HEK293 (cell line): ENCODE results near the gene HBEGF.

Source experiments
- EGR2 ChIP-seq: fragments of 450-650 bp; formaldehyde crosslinking; IDR thresholded peaks from 2 replicates; pipeline ENCODE4 v1.5.1; 2016; ENCODE audit warnings: low read depth, missing biosample characterization, missing genetic modification characterization
- ELK4 ChIP-seq: IDR thresholded peaks from 2 replicates; pipeline ENCODE4 v1.6.1; 2011; ENCODE audit warnings: mild to moderate bottlenecking, low read depth, low read length, borderline replicate concordance
- GFI1B ChIP-seq: fragments of 450-650 bp; formaldehyde crosslinking; IDR thresholded peaks from 2 replicates; pipeline ENCODE4 v1.5.1; 2016; ENCODE audit warnings: missing biosample characterization, missing genetic modification characterization
- GLIS2 ChIP-seq: fragments of 450-650 bp; formaldehyde crosslinking; IDR thresholded peaks from 2 replicates; pipeline ENCODE4 v1.5.1; 2016; ENCODE audit warnings: missing biosample characterization, missing genetic modification characterization
- RBAK ChIP-seq: fragments of 450-650 bp; formaldehyde crosslinking; IDR thresholded peaks from 2 replicates; pipeline ENCODE4 v1.5.1; 2016; ENCODE audit warnings: missing biosample characterization, missing genetic modification characterization
- ZEB2 ChIP-seq: fragments of 450-650 bp; formaldehyde crosslinking; IDR thresholded peaks from 2 replicates; pipeline ENCODE4 v1.5.1; 2016; ENCODE audit warnings: missing biosample characterization, missing genetic modification characterization
- ZFP41 ChIP-seq: fragments of 450-650 bp; formaldehyde crosslinking; IDR thresholded peaks from 2 replicates; pipeline ENCODE4 v1.5.1; 2016; ENCODE audit warnings: missing biosample characterization, missing genetic modification characterization, borderline replicate concordance
- ZNF175 ChIP-seq: fragments of 450-650 bp; formaldehyde crosslinking; IDR thresholded peaks from 2 replicates; pipeline ENCODE4 v1.5.1; 2016; ENCODE audit warnings: missing biosample characterization, missing genetic modification characterization
- ZNF211 ChIP-seq: fragments of 450-650 bp; formaldehyde crosslinking; IDR thresholded peaks from 2 replicates; pipeline ENCODE4 v1.5.1; 2016; ENCODE audit warnings: low read depth, missing biosample characterization, missing genetic modification characterization
- ZNF280D ChIP-seq: fragments of 450-650 bp; formaldehyde crosslinking; IDR thresholded peaks from 2 replicates; pipeline ENCODE4 v1.5.1; 2016; ENCODE audit warnings: missing biosample characterization, missing genetic modification characterization
- ZNF335 ChIP-seq: fragments of 450-650 bp; formaldehyde crosslinking; conservative IDR thresholded peaks from 2 replicates; pipeline ENCODE4 v1.5.1; 2016; ENCODE audit warnings: missing biosample characterization, missing genetic modification characterization
- ZNF394 ChIP-seq: fragments of 450-650 bp; formaldehyde crosslinking; IDR thresholded peaks from 2 replicates; pipeline ENCODE4 v1.5.1; 2016; ENCODE audit warnings: missing biosample characterization, missing genetic modification characterization, mild to moderate bottlenecking, moderate library complexity, borderline replicate concordance
- ZNF473 ChIP-seq: fragments of 450-650 bp; formaldehyde crosslinking; IDR thresholded peaks from 2 replicates; pipeline ENCODE4 v1.5.1; 2017; ENCODE audit warnings: missing biosample characterization, missing genetic modification characterization
- ZNF600 ChIP-seq: fragments of 450-650 bp; formaldehyde crosslinking; IDR thresholded peaks from 2 replicates; pipeline ENCODE4 v1.5.1; 2016; ENCODE audit warnings: missing biosample characterization, missing genetic modification characterization
- ZNF654 ChIP-seq: fragments of 450-650 bp; formaldehyde crosslinking; IDR thresholded peaks from 2 replicates; pipeline ENCODE4 v1.5.1; 2016; ENCODE audit warnings: low read depth, missing biosample characterization, missing genetic modification characterization
- TF ChIP-seq, protein P1 (sequence below): fragments of 450-650 bp; formaldehyde crosslinking; IDR thresholded peaks from 2 replicates; pipeline ENCODE4 v1.5.1; 2016; ENCODE audit warnings: missing biosample characterization, missing genetic modification characterization
- TF ChIP-seq, protein P2 (sequence below): fragments of 450-650 bp; formaldehyde crosslinking; IDR thresholded peaks from 2 replicates; pipeline ENCODE4; 2016; ENCODE audit warnings: missing biosample characterization, missing genetic modification characterization
- TF ChIP-seq, protein P3 (sequence below): fragments of 450-650 bp; IDR thresholded peaks from 2 replicates; pipeline ENCODE4 v1.5.1; 2018; ENCODE audit warnings: missing biosample characterization, mild to moderate bottlenecking, missing genetic modification characterization
- TF ChIP-seq, protein P4 (sequence below): fragments of 450-650 bp; formaldehyde crosslinking; conservative IDR thresholded peaks from 2 replicates; pipeline ENCODE4 v1.5.1; 2016; ENCODE audit warnings: low read depth, missing biosample characterization, missing genetic modification characterization
- TF ChIP-seq, protein P5 (sequence below): fragments of 450-650 bp; formaldehyde crosslinking; conservative IDR thresholded peaks from 2 replicates; pipeline ENCODE4 v1.5.1; 2016; ENCODE audit warnings: low read depth, missing biosample characterization, missing genetic modification characterization

HBEGF gene

GRCh38 chr5:140345919-140346347 lies 470 bp downstream of the HBEGF start (continued):
- TF ChIP-seq, protein P1, sequence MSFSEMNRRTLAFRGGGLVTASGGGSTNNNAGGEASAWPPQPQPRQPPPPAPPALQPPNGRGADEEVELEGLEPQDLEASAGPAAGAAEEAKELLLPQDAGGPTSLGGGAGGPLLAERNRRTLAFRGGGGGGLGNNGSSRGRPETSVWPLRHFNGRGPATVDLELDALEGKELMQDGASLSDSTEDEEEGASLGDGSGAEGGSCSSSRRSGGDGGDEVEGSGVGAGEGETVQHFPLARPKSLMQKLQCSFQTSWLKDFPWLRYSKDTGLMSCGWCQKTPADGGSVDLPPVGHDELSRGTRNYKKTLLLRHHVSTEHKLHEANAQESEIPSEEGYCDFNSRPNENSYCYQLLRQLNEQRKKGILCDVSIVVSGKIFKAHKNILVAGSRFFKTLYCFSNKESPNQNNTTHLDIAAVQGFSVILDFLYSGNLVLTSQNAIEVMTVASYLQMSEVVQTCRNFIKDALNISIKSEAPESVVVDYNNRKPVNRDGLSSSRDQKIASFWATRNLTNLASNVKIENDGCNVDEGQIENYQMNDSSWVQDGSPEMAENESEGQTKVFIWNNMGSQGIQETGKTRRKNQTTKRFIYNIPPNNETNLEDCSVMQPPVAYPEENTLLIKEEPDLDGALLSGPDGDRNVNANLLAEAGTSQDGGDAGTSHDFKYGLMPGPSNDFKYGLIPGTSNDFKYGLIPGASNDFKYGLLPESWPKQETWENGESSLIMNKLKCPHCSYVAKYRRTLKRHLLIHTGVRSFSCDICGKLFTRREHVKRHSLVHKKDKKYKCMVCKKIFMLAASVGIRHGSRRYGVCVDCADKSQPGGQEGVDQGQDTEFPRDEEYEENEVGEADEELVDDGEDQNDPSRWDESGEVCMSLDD (tag by site-specific recombination) = no peak
- TF ChIP-seq ZNF394 = no peak
- TF ChIP-seq, protein P2, sequence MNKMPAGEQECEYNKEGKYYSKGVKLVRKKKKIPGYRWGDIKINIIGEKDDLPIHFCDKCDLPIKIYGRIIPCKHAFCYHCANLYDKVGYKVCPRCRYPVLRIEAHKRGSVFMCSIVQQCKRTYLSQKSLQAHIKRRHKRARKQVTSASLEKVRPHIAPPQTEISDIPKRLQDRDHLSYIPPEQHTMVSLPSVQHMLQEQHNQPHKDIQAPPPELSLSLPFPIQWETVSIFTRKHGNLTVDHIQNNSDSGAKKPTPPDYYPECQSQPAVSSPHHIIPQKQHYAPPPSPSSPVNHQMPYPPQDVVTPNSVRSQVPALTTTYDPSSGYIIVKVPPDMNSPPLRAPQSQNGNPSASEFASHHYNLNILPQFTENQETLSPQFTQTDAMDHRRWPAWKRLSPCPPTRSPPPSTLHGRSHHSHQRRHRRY (tag by site-specific recombination) = no peak
- peak; percentile 62; the same call in 1 of the 2 replicates for TF ChIP-seq ZNF600
- no peak for TF ChIP-seq GFI1B (tag by site-specific recombination)
- no peak for TF ChIP-seq ZNF280D (tag by site-specific recombination)
- TF ChIP-seq ZNF473 (tag by site-specific recombination) = no peak
- TF ChIP-seq, protein P3, sequence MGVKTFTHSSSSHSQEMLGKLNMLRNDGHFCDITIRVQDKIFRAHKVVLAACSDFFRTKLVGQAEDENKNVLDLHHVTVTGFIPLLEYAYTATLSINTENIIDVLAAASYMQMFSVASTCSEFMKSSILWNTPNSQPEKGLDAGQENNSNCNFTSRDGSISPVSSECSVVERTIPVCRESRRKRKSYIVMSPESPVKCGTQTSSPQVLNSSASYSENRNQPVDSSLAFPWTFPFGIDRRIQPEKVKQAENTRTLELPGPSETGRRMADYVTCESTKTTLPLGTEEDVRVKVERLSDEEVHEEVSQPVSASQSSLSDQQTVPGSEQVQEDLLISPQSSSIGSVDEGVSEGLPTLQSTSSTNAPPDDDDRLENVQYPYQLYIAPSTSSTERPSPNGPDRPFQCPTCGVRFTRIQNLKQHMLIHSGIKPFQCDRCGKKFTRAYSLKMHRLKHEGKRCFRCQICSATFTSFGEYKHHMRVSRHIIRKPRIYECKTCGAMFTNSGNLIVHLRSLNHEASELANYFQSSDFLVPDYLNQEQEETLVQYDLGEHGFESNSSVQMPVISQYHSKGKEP (tag by site-specific recombination) = no peak
- peak; percentile 5 for TF ChIP-seq ZNF654 (tag by site-specific recombination)
- TF ChIP-seq RBAK = no peak
- TF ChIP-seq ZNF335 (tag by site-specific recombination) = peak; percentile 22; the same call in 1 of the 2 replicates
- no peak for TF ChIP-seq ZFP41 (tag by site-specific recombination)
- peak; percentile 77 for TF ChIP-seq EGR2 (tag by site-specific recombination)
- TF ChIP-seq, protein P4, sequence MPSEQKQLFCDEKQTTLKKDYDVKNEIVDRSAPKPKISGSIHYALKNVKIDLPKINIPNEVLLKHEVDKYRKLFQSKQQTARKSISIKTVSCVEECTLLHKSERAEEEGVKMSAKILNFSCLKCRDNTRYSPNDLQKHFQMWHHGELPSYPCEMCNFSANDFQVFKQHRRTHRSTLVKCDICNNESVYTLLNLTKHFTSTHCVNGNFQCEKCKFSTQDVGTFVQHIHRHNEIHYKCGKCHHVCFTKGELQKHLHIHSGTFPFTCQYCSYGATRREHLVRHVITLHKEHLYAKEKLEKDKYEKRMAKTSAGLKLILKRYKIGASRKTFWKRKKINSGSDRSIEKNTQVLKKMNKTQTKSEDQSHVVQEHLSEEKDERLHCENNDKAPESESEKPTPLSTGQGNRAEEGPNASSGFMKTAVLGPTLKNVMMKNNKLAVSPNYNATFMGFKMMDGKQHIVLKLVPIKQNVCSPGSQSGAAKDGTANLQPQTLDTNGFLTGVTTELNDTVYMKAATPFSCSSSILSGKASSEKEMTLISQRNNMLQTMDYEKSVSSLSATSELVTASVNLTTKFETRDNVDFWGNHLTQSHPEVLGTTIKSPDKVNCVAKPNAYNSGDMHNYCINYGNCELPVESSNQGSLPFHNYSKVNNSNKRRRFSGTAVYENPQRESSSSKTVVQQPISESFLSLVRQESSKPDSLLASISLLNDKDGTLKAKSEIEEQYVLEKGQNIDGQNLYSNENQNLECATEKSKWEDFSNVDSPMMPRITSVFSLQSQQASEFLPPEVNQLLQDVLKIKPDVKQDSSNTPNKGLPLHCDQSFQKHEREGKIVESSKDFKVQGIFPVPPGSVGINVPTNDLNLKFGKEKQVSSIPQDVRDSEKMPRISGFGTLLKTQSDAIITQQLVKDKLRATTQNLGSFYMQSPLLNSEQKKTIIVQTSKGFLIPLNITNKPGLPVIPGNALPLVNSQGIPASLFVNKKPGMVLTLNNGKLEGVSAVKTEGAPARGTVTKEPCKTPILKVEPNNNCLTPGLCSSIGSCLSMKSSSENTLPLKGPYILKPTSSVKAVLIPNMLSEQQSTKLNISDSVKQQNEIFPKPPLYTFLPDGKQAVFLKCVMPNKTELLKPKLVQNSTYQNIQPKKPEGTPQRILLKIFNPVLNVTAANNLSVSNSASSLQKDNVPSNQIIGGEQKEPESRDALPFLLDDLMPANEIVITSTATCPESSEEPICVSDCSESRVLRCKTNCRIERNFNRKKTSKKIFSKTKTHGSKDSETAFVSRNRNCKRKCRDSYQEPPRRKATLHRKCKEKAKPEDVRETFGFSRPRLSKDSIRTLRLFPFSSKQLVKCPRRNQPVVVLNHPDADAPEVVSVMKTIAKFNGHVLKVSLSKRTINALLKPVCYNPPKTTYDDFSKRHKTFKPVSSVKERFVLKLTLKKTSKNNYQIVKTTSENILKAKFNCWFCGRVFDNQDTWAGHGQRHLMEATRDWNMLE (tag by site-specific recombination) = no peak
- TF ChIP-seq GLIS2 (tag by site-specific recombination) = peak; percentile 80
- no peak for TF ChIP-seq ELK4
- TF ChIP-seq, protein P5, sequence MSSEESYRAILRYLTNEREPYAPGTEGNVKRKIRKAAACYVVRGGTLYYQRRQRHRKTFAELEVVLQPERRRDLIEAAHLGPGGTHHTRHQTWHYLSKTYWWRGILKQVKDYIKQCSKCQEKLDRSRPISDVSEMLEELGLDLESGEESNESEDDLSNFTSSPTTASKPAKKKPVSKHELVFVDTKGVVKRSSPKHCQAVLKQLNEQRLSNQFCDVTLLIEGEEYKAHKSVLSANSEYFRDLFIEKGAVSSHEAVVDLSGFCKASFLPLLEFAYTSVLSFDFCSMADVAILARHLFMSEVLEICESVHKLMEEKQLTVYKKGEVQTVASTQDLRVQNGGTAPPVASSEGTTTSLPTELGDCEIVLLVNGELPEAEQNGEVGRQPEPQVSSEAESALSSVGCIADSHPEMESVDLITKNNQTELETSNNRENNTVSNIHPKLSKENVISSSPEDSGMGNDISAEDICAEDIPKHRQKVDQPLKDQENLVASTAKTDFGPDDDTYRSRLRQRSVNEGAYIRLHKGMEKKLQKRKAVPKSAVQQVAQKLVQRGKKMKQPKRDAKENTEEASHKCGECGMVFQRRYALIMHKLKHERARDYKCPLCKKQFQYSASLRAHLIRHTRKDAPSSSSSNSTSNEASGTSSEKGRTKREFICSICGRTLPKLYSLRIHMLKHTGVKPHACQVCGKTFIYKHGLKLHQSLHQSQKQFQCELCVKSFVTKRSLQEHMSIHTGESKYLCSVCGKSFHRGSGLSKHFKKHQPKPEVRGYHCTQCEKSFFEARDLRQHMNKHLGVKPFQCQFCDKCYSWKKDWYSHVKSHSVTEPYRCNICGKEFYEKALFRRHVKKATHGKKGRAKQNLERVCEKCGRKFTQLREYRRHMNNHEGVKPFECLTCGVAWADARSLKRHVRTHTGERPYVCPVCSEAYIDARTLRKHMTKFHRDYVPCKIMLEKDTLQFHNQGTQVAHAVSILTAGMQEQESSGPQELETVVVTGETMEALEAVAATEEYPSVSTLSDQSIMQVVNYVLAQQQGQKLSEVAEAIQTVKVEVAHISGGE (tag by site-specific recombination) = peak; percentile 39; the same call in 1 of the 2 replicates
- TF ChIP-seq ZNF175 (tag by site-specific recombination) = no peak
- TF ChIP-seq ZEB2 = no peak; the same call in 1 of the 2 replicates
- no peak for TF ChIP-seq ZNF211 (tag by site-specific recombination)
